ENCODE data around the gene KLHL20.
"Not testable (repeated sequence)": the region's sequence is repeated elsewhere in the genome, so short reads cannot be mapped to it uniquely, and the experiment has no call there.

The KLHL20 gene

GRCh38 chr1:173714759-173715537 is at the start of gene KLHL20:
Gene KLHL20 (plus strand): TSS chr1:173714981. CDS start chr1:173716044, 1,063 bp downstream.
- peak; percentile 84 for DNase-seq (ENCODE audit: low spot score)

DNA sequence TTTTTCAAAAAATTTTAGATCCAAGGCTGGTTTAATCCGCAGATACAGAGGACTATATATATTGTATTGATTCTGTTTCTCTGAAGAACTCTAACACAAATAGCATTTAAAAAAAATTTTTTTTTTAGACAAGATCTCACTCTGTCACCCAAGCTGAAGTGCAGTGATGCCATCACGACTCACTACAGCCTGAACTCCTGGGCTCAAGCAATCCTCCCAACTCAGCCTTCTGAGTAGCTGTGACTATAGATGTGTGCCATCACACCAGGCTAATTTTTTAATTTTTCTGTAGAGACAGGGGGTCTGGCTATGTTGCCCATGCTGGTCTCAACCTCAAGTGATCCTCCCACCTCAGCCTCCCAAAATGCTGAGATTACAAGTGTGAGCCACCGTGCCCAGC is 48.1 kb upstream of the KLHL20 start:
- no peak for DNase-seq (ENCODE audit: low spot score)

- no peak for DNase-seq (ENCODE audit: low spot score)
These were observed 45.3 kb upstream of the KLHL20 start, which contains the start of gene ANKRD45 for GRCh38 chr1:173669491-173669941. Gene ANKRD45 (minus strand): TSS chr1:173669851. CDS start chr1:173659418, 10,433 bp downstream.

DNA sequence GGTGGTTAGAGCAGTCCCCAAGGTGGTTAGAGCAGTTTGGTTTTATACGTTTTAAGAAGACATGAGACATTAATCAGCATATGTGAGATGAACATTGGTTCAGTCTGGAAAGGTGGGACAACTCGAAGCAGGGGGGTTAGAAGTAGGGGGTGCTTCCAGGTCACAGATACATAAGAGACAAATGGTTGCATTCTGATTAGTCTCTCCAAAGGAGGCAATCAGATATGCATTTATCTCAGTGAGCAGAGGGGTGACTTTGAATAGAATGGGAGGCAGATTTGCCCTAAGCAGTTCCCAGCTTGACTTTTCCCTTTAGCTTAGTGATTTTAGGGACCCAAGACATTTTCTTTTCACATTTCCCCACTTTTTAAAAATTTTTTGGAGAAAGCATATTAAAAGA is 40.3 kb upstream of the KLHL20 start:
- not testable (repeated sequence) for DNase-seq (ENCODE audit: low spot score)

- not testable (repeated sequence) for DNase-seq (ENCODE audit: low spot score)
These were observed 34.6 kb upstream of the KLHL20 start for GRCh38 chr1:173680152-173680551.

GRCh38 chr1:173682184-173682583 is 32.6 kb upstream of the KLHL20 start:
- no peak for DNase-seq (ENCODE audit: low spot score)

DNA sequence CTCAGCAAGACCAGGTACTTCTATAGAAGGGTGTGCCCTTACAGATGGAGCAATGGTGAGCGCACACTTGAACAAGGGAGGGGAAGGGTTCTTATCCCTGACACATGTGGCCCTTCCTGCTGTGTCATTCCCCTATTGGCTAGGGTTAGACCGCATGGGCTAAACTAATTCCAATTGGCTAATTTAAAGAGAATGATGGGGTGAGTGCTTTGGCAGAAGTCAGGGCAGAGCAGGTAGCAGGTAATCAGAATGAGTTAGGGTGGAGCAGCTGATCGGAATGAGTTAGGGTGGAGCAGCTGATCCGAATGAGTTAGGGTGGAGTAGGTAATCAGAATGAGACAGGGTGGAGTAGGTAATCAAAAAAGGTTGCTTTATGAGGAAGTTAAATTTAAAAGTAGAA is 30.9 kb upstream of the KLHL20 start:
- DNase-seq (ENCODE audit: low spot score): not testable (repeated sequence)

DNA sequence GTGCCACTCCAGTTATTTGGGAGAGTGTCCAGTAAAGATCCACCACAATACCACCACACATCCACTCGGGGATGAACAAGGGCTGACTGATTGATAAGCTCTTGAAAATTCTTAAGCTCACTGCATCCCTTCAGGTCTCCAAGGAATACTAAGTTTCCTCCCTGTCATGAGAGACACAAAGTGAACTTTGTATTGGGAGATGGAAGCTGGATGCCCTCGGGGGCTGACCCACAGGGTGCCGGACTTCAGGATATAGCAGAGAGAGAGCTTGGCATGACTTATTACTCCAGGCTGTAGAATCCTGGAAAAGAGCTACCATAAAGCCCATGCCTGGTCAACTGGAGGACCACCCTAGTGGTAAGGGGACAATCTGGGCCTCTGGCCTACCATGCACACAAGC is 29.7 kb upstream of the KLHL20 start:
- not testable (repeated sequence) for DNase-seq (ENCODE audit: low spot score)

DNA sequence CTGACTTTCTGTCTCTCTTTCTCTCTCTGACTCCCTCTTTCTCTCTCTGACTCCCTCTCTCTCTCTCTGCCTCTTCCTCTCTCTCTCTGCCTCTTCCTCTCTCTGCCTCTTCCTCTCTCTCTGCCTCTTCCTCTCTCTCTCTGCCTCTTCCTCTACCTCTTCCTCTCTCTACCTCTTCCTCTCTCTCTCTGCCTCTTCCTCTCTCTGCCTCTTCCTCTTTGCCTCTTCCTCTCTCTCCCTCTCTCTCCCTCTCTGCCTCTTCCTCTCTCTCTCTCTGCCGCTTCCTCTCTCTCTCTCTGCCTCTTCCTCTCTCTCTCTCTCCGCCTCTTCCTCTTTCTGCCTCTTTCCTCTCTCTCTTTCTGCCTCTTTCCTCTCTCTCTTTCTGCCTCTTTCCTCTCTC is 26.5 kb upstream of the KLHL20 start:
- DNase-seq (ENCODE audit: low spot score): no peak

- DNase-seq (ENCODE audit: low spot score): no peak
These were observed 21.5 kb upstream of the KLHL20 start for GRCh38 chr1:173693238-173693637.

DNA sequence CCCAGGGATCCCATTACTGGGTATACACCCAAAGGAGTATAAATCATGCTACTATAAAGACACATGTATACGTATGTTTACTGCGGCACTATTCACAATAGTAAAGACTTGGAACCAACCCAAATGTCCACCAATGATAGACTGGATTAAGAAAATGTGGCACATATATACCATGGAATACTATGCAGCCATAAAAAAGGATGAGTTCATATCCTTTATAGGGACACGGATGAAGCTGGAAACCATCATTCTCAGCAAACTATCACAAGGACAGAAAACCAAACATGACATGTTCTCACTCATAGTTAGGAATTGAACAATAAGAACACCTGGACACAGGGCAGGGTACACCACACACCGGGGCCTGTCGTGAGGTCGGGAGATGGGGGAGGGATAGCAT is 13.5 kb upstream of the KLHL20 start:
- not testable (repeated sequence) for DNase-seq (ENCODE audit: low spot score)

DNA sequence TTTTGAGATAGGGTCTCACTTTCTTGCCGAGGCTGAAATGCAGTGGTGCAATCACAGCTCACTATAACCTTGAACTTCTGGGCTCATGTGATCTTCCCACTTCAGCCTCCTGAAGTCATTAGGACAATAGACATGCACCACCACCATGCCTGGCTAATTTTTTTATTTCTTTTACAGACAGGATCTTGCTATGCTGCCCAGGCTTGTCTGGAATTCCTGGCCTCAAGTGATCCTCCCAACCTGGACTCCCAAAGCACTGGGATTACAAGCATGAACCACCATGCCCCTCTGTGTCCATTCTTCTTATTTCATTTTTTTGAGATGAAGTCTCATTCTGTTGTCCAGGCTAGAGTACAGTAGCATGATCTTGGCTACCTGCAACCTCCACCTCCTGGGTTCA is 12.0 kb upstream of the KLHL20 start:
- DNase-seq (ENCODE audit: low spot score): no peak

GRCh38 chr1:173705117-173705516 is 9.7 kb upstream of the KLHL20 start:
- no peak for DNase-seq (ENCODE audit: low spot score)

- DNase-seq (ENCODE audit: low spot score): no peak
These were observed 6.0 kb upstream of the KLHL20 start for GRCh38 chr1:173708787-173709186.

DNA sequence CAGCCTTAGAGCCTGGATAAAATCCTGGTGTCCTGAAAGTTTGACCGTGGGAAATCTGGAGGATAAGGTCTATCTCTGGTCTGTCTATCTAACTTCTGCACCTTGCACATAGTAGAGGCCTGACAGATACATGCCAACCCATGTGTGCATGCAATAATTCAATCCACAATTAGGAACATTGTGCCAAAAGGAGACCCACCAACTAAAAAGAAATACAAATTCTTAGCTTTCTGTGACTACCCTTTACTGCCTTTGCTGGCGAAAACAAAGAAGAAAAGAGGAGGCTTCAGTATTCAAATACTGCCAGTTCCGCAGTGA is 381 bp upstream of the KLHL20 start:
- no peak for DNase-seq (ENCODE audit: low spot score)

DNA sequence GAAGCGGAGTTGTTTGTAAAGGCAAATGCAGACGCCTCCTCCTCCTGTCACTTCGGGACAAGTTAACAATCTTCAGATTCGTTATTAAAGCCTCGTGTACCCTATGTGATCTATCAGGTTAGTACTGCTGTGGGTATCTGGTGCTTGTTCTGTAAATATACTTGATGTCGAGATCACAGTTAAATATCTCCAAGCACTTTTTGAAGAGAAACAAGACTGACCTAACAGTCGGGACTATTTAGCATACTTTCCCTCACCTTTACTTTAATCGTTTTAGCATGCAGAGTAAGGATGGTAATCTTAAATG is 710 bp downstream of the KLHL20 start:
- DNase-seq (ENCODE audit: low spot score): peak; percentile 44

DNA sequence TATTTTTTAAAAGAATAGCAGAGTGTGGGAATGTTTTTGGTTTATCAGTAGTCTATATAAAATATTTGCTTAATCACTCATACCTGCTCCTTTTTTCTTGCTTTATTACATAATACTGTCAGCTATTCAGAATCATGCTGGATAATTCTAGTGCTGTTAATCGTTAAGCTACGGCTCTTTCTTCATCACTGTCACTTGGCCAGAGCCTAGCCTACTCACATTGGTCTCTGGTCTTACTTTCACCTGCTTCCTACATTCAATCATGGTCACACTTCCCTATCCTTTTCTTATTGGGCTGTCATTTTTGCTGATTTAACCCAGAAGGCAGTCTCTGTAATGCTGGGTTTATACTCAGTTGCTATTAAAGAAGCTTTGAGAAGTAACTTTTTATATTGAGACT is 2.5 kb downstream of the KLHL20 start:
- DNase-seq (ENCODE audit: low spot score): no peak

GRCh38 chr1:173731331-173731730 is 16.6 kb downstream of the KLHL20 start:
- not testable (repeated sequence) for DNase-seq (ENCODE audit: low spot score)

- DNase-seq (ENCODE audit: low spot score): peak; percentile 22
These were observed 19.1 kb downstream of the KLHL20 start for GRCh38 chr1:173733912-173734311.

DNA sequence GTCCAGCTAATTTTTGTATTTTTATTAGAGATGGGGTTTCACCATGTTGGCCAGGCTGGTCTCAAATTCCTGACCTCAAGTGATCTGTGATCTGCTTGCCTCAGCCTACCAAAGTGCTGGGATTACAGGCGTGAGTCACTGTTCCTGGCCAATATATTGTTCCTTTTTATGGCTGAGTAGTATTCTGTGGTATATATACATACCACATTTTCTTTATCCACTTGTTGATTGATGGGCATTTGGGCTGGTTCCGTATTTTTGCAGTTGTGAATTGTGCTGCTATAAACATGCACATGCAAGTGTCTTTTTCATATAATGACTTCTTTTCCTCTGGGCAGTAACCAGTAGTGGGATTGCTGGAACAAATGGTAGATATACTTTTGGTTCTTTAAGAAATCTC is 21.3 kb downstream of the KLHL20 start:
- DNase-seq (ENCODE audit: low spot score): not testable (repeated sequence)

- no peak for DNase-seq (ENCODE audit: low spot score)
These were observed 27.6 kb downstream of the KLHL20 start for GRCh38 chr1:173742203-173742886.

GRCh38 chr1:173744651-173745050 is 29.9 kb downstream of the KLHL20 start:
- no peak for DNase-seq (ENCODE audit: low spot score)

DNA sequence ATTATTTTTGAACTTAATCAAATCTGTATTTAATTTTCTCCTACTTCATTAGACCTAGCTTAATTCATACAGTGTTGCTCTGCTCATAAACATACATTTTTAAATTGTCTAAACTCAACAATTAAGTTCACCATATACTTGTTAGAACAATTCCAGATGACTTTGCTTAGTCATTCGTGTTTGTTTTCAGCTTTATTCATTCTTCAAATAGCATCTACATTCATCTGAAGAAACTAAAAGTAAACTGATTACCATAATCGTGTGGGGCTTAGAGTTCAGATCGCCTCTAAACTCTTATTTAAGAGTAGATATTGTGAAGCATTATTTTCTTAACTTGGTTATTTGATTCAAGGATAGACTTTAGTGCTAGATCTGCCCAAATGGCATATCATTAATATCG is 34.4 kb downstream of the KLHL20 start:
- DNase-seq (ENCODE audit: low spot score): no peak

DNA sequence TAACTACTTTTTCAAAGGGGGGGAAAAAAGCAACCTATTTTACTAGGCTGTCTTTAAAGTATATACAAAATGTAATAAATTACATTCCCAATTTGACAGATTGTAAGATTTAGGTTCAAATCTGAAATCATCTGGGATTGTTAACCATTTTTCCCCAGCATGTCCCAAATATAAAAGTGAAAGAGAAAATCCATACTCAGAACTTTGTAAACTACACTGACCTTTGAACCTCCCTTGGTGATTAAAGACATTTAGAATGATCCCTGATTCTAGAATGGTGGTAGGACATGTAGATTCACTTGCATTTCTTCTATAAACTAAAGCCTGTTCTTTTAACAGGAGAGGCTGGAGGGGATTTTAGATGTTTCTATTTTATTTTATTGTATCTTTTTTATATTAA is 39.0 kb downstream of the KLHL20 start:
- no peak for DNase-seq (ENCODE audit: low spot score)
